Sigmoid colon (tissue), 7 donors: ENCODE results near the gene MRAP2. TPM values are rescaled to one million over a fixed set of nuclear protein-coding genes. Genes with fewer than 3 reads are reported as not detected.
"Not testable (repeated sequence)": the region's sequence is repeated elsewhere in the genome, so short reads cannot be mapped to it uniquely, and the experiment has no call there.

Experiments used
- DNase-seq: peaks from one replicate; pipeline ENCODE4 v3.0.0-alpha.2; 2019
- H3K27ac ChIP-seq, 4 donors: fragments of 200-600 bp; sonication (generic); one replicate each; pipeline ENCODE4 v1.5.1; 2016 to 2019; ENCODE audit warnings: mild to moderate bottlenecking in 1 of 4
- H3K27me3 ChIP-seq, 3 donors: fragments of 200-600 bp; sonication (generic); one replicate each; pipeline ENCODE4 v1.5.1; 2019; ENCODE audit warnings: mild to moderate bottlenecking in 1 of 3
- H3K36me3 ChIP-seq, 4 donors: fragments of 200-600 bp; sonication (generic); one replicate each; pipeline ENCODE4 v1.5.1; 2016 to 2019
- H3K4me1 ChIP-seq, 4 donors: fragments of 200-600 bp; sonication (generic); one replicate each; pipeline ENCODE4 v1.5.1; 2017 to 2019
- H3K4me3 ChIP-seq, 4 donors: fragments of 200-600 bp; sonication (generic); one replicate each; pipeline ENCODE4 v1.5.1; 2017 to 2019; ENCODE audit warnings: mild to moderate bottlenecking in 2 of 4, moderate library complexity in 1 of 4
- H3K9me3 ChIP-seq, 4 donors: fragments of 200-600 bp in 3 of 4; sonication (generic) in 3 of 4; one replicate each; pipeline versions ENCODE4 v1.5.1 to v1.6.1; 2013 to 2019
- CTCF ChIP-seq, 4 experiments: fragments of 450-650 bp in 3 of 4; fragments of 200-600 bp in 1 of 4; IDR thresholded peaks; one replicate each; pipeline ENCODE4 v1.5.1; 2016 to 2019; ENCODE audit warnings: antibody characterized with exemption in 4 of 4, mild to moderate bottlenecking in 3 of 4, moderate library complexity in 2 of 4
- EP300 ChIP-seq, 4 donors: sonication (generic); formaldehyde crosslinking; IDR thresholded peaks; one replicate each; pipeline ENCODE4 v1.6.1; 2017; ENCODE audit warnings: antibody characterized with exemption in 4 of 4
- POLR2A ChIP-seq, 2 donors: fragments of 450-650 bp; IDR thresholded peaks; one replicate each; pipeline ENCODE4 v1.6.1; 2016; ENCODE audit warnings: antibody characterized with exemption in 2 of 2, mild to moderate bottlenecking in 2 of 2, moderate library complexity in 2 of 2
- POLR2AphosphoS5 ChIP-seq, 4 donors: sonication (generic); formaldehyde crosslinking; IDR thresholded peaks; one replicate each; pipeline ENCODE4 v1.6.1; 2017; ENCODE audit warnings: antibody characterized with exemption in 4 of 4
- WGBS, 2 donors: extraction: QIAGEN DNeasy Blood & Tissue Kit; methylation state at CpG; one replicate each; pipeline ENCODE4 v1.1.7; 2013; 5-methylcytosine and 5-hydroxymethylcytosine counted together
- intact Hi-C: fragments of 100-400 bp; cut with DNase I; formaldehyde crosslinking; loops from one replicate; pipeline ENCODE4 v1.15.1; 2023
- polyA plus RNA-seq, 3 donors: library from polyadenylated mRNA; stranded (reverse); fragments of 200-250 nt; gene quantifications; one replicate each; pipeline ENCODE4 v1.2.3, GENCODE V29; 2013
- total RNA-seq, 4 donors: library from RNA; depleted of rRNA; stranded (reverse); fragments of >200 nt; gene quantifications; one replicate each; pipeline ENCODE4 v1.1.0, GENCODE V29; 2016
- donor health status: healthy with polysubstance abuse.
- donor health status: Bipolar disorder and iron deficiency.
- donor health status: healthy.

Gene MRAP2
- total and polyA plus RNA-seq, 7 donors, result 0.16 to 7.4 (median 1.8) TPM

GRCh38 chr6:84118191-84118590 is 84.6 kb downstream of the MRAP2 start:
- TF ChIP-seq CTCF (IDR thresholded peaks at IDR 0.05) (no peak), EP300 (IDR thresholded peaks at IDR 0.05) (no peak), POLR2AphosphoS5 (IDR thresholded peaks at IDR 0.05) (no peak), POLR2A (IDR thresholded peaks at IDR 0.05) (no peak)
- 82 to 86% methylated on average over 5 of the region's 5 CpGs for WGBS, 2 donors
- Histone ChIP-seq H3K36me3 (no peaks in the 10 kb centered on the region), H3K4me1 (no peaks in the 10 kb centered on the region), H3K27me3 (no peaks in the 10 kb centered on the region), H3K4me3 (no peak overlapping the region), H3K9me3 (no peaks in the 10 kb centered on the region), H3K27ac (no peak overlapping the region)
- DNase-seq, result no peak
- intact Hi-C loops, result no loop called here

- no peak for DNase-seq
- intact Hi-C loops, result no loop called here
- Histone ChIP-seq H3K4me3 (no peak overlapping the region), H3K27me3 (no peaks in the 10 kb centered on the region), H3K4me1 (no peaks in the 10 kb centered on the region), H3K9me3 (no peaks in the 10 kb centered on the region), H3K36me3 (peaks cover 0 to 9% (median 4%) of the 10 kb centered on the region in 4 donors), H3K27ac (no peak overlapping the region)
- TF ChIP-seq CTCF (IDR thresholded peaks at IDR 0.05) (no peak), POLR2AphosphoS5 (IDR thresholded peaks at IDR 0.05) (no peak), EP300 (IDR thresholded peaks at IDR 0.05) (no peak), POLR2A (IDR thresholded peaks at IDR 0.05) (no peak)
These were observed 85.7 kb downstream of the MRAP2 start for GRCh38 chr6:84119277-84119676.

GRCh38 chr6:84123186-84123585 is 89.6 kb downstream of the MRAP2 start:
- Histone ChIP-seq H3K4me1 (no peaks in the 10 kb centered on the region), H3K4me3 (no peak overlapping the region), H3K27me3 (no peaks in the 10 kb centered on the region), H3K9me3 (peaks cover 0 to 3% (median 0%) of the 10 kb centered on the region in 4 donors), H3K27ac (no peak overlapping the region), H3K36me3 (peaks cover 0 to 36% (median 15%) of the 10 kb centered on the region in 4 donors)
- intact Hi-C loops, result no loop called here
- no peak for DNase-seq
- TF ChIP-seq POLR2A (IDR thresholded peaks at IDR 0.05) (no peak), POLR2AphosphoS5 (IDR thresholded peaks at IDR 0.05) (no peak), EP300 (IDR thresholded peaks at IDR 0.05) (no peak), CTCF (IDR thresholded peaks at IDR 0.05) (no peak)
- 90 to 95% methylated on average over 2 of the region's 2 CpGs for WGBS, 2 donors

- intact Hi-C loops, DNase-seq, H3K27me3 ChIP-seq, H3K27ac ChIP-seq, H3K9me3 ChIP-seq, H3K4me3 ChIP-seq, H3K4me1 ChIP-seq: not testable (repeated sequence)
- H3K36me3 ChIP-seq, result peaks cover 0 to 37% (median 14%) of the 10 kb centered on the region in 4 donors
- 96 to 99% methylated on average over 1 of the region's 1 CpG for WGBS, 2 donors
These were observed 96.0 kb downstream of the MRAP2 start for GRCh38 chr6:84129588-84129987.

GRCh38 chr6:84133385-84133784 is 99.8 kb downstream of the MRAP2 start:
- H3K4me3 ChIP-seq, intact Hi-C loops, H3K27ac ChIP-seq, H3K9me3 ChIP-seq, H3K27me3 ChIP-seq, H3K4me1 ChIP-seq, DNase-seq: not testable (repeated sequence)
- peaks cover 0 to 45% (median 6%) of the 10 kb centered on the region in 4 donors for H3K36me3 ChIP-seq
- WGBS, 2 donors, result 92 to 96% methylated on average over 9 of the region's 9 CpGs

GRCh38 chr6:84135291-84135690 is 101.7 kb downstream of the MRAP2 start:
- no peak for TF ChIP-seq POLR2AphosphoS5 (IDR thresholded peaks at IDR 0.05)
- no peak for TF ChIP-seq POLR2A (IDR thresholded peaks at IDR 0.05)
- no peak for TF ChIP-seq EP300 (IDR thresholded peaks at IDR 0.05)
- TF ChIP-seq CTCF (IDR thresholded peaks at IDR 0.05), result no peak
- intact Hi-C loops, result no loop called here
- Histone ChIP-seq H3K36me3 (peaks cover 0 to 52% (median 7%) of the 10 kb centered on the region in 4 donors), H3K9me3 (peaks cover 0 to 5% (median 0%) of the 10 kb centered on the region in 4 donors), H3K4me3 (no peak overlapping the region), H3K27ac (no peak overlapping the region), H3K4me1 (no peaks in the 10 kb centered on the region), H3K27me3 (no peaks in the 10 kb centered on the region)
- no peak for DNase-seq
- WGBS, 2 donors, result 94 to 95% methylated on average over 5 of the region's 5 CpGs
